Karpas-422 (cell line): ENCODE data around the gene CYTH4. TPM values are rescaled to one million over a fixed set of nuclear protein-coding genes. Genes with fewer than 3 reads are reported as not detected.

ENCODE experiments used
- DNase-seq: peaks from one replicate; pipeline ENCODE4 v3.0.0-alpha.2; 2015
- H2AFZ ChIP-seq: fragments of 200-600 bp; sonication (generic); 2 replicates; pipeline ENCODE4 v1.6.1; 2014; ENCODE audit warnings: antibody characterized with exemption, low read length, mixed read lengths
- H3K27ac ChIP-seq: fragments of 200-600 bp; sonication (generic); 2 replicates; pipeline ENCODE4 v1.5.1; 2014; ENCODE audit warnings: mild to moderate bottlenecking, low read length, moderate library complexity
- H3K27me3 ChIP-seq: fragments of 200-600 bp; sonication (generic); 2 replicates; pipeline ENCODE4 v1.6.1; 2014; ENCODE audit warnings: low read length, mixed read lengths
- H3K36me3 ChIP-seq: fragments of 200-600 bp; sonication (generic); 2 replicates; pipeline ENCODE4 v1.6.1; 2014; ENCODE audit warnings: low read length, mixed read lengths; ENCODE audit not compliant: insufficient read depth
- H3K4me1 ChIP-seq: fragments of 200-600 bp; sonication (generic); 2 replicates; pipeline ENCODE4 v1.6.1; 2014; ENCODE audit warnings: mild to moderate bottlenecking, low read length, mixed read lengths
- H3K4me2 ChIP-seq: fragments of 200-600 bp; sonication (generic); 2 replicates; pipeline ENCODE4 v1.6.1; 2014; ENCODE audit warnings: low read length, low read depth, mild to moderate bottlenecking; ENCODE audit not compliant: poor library complexity, severe bottlenecking
- H3K4me3 ChIP-seq: fragments of 200-600 bp; sonication (generic); 2 replicates; pipeline ENCODE4 v1.5.1; 2014; ENCODE audit warnings: mild to moderate bottlenecking, antibody characterized with exemption, low read length, mixed read lengths
- H3K79me2 ChIP-seq: fragments of 200-600 bp; sonication (generic); 2 replicates; pipeline ENCODE4 v1.6.1; 2014; ENCODE audit warnings: mild to moderate bottlenecking, low read length, mixed read lengths
- H3K9ac ChIP-seq: fragments of 200-600 bp; sonication (generic); 2 replicates; pipeline ENCODE4 v1.6.0; 2014; ENCODE audit warnings: low read length
- H3K9me2 ChIP-seq: fragments of 200-600 bp; sonication (generic), shearing (Covaris generic); replicated peaks from 2 replicates; pipeline ENCODE4 v1.6.0; 2014; ENCODE audit warnings: mild to moderate bottlenecking, low read length, moderate library complexity; ENCODE audit not compliant: insufficient read depth
- H3K9me3 ChIP-seq: fragments of 300-700, 200-600 bp; sonication (generic); 2 replicates; pipeline ENCODE4 v1.6.1; 2014; ENCODE audit warnings: low read length, mixed read lengths
- H4K20me1 ChIP-seq: fragments of 200-600 bp; sonication (generic); 2 replicates; pipeline ENCODE4 v1.6.1; 2014; ENCODE audit warnings: mild to moderate bottlenecking, antibody characterized with exemption, low read length, low read depth; ENCODE audit not compliant: insufficient read depth
- total RNA-seq: library from RNA; depleted of rRNA; stranded (reverse); fragments of >200 nt; shearing (Covaris generic); gene quantifications from 2 replicates; pipeline ENCODE4 v1.2.3, GENCODE V29; 2014; ENCODE audit warnings: low replicate concordance

The CYTH4 gene
- total RNA-seq, 1 experiment from 2014 or later = 12.6 TPM

DNA sequence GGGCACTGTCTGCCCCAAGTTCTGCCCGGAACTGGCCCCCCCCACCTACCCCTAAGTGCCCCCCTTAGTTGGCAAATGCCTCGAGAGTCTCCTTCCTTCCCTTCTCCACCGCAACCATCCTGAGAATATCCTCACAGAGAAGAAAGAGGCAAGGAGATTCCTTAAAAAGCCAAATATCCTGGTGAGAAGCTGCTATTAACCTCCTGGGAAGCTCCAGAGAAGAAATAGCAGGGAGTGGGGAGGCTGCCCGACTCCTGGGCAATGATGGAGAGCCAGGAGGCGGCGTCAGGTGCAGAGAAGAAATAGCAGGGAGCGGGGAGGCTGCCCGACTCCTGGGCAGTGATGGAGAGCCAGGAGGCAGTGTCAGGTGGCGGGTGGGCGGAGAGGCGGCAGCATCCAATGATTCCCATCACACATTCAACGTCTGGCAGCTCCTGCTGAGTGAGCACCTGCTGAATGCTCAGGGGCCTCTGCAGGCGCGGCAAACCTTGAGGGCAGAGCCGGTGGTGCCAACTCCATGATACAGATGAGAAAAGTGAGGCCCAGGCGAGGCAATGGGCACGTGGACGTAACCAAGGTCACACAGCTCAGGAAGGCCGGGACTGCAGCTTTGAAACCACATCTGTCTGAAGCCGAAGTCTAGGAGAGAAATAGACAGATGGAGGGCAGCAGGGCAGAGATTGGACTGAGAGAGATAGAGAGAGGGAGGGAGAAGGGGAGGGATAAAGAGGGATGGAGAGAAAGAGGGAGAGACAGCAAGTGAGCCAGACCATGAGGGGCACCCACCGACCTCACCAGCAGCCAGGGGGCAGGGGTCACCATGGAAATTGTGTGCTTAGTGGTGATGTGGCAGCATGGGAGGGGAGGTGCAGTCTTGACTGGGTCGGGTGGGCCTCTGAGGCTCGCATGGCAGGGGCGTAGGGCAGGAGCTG is 58.3 kb downstream of the CYTH4 start:
- H3K4me1 ChIP-seq = no peaks in the 10 kb centered on the region

GRCh38 chr22:37342065-37342464 is 59.8 kb downstream of the CYTH4 start:
- no peaks in the 10 kb centered on the region for H3K9me3 ChIP-seq
- H3K4me3 ChIP-seq = no peak overlapping the region
- no peaks in the 10 kb centered on the region for H3K27me3 ChIP-seq
- H4K20me1 ChIP-seq = no peaks in the 10 kb centered on the region
- DNase-seq = no peak
- no peaks in the 10 kb centered on the region for H3K36me3 ChIP-seq
- H3K9me2 ChIP-seq = no peaks in the 10 kb centered on the region
- no peaks in the 10 kb centered on the region for H3K4me1 ChIP-seq
- H3K9ac ChIP-seq = no peak overlapping the region
- H3K79me2 ChIP-seq = no peaks in the 10 kb centered on the region
- no peak overlapping the region for H2AFZ ChIP-seq
- H3K27ac ChIP-seq = no peak overlapping the region
- H3K4me2 ChIP-seq = no peak overlapping the region

More for the DNA sequence above, 58.3 kb downstream of the CYTH4 start:
- H3K4me3 ChIP-seq = no peak overlapping the region
- no peaks in the 10 kb centered on the region for H3K9me3 ChIP-seq
- no peaks in the 10 kb centered on the region for H3K79me2 ChIP-seq
- no peaks in the 10 kb centered on the region for H4K20me1 ChIP-seq
- H3K27me3 ChIP-seq = no peaks in the 10 kb centered on the region
- no peak overlapping the region for H2AFZ ChIP-seq
- H3K36me3 ChIP-seq = no peaks in the 10 kb centered on the region
- no peak overlapping the region for H3K9ac ChIP-seq
- H3K4me2 ChIP-seq = no peak overlapping the region
- no peaks in the 10 kb centered on the region for H3K9me2 ChIP-seq
- no peak for DNase-seq
- no peak overlapping the region for H3K27ac ChIP-seq

- Histone ChIP-seq H3K36me3 (no peaks in the 10 kb centered on the region), H2AFZ (no peak overlapping the region), H3K9ac (no peak overlapping the region), H3K4me2 (no peak overlapping the region), H3K9me3 (no peaks in the 10 kb centered on the region), H3K4me3 (no peak overlapping the region), H3K4me1 (no peaks in the 10 kb centered on the region), H3K79me2 (no peaks in the 10 kb centered on the region), H3K9me2 (no peaks in the 10 kb centered on the region), H4K20me1 (no peaks in the 10 kb centered on the region), H3K27ac (no peak overlapping the region), H3K27me3 (no peaks in the 10 kb centered on the region)
- DNase-seq = no peak
These were observed 61.0 kb downstream of the CYTH4 start for GRCh38 chr22:37343348-37343747.

- Histone ChIP-seq H3K79me2 (no peaks in the 10 kb centered on the region), H3K36me3 (no peaks in the 10 kb centered on the region), H3K27me3 (no peaks in the 10 kb centered on the region), H3K27ac (no peak overlapping the region), H3K4me1 (no peaks in the 10 kb centered on the region), H3K9me2 (no peaks in the 10 kb centered on the region), H3K4me3 (no peak overlapping the region), H3K9ac (no peak overlapping the region), H3K9me3 (no peaks in the 10 kb centered on the region), H3K4me2 (no peak overlapping the region), H4K20me1 (no peaks in the 10 kb centered on the region), H2AFZ (no peak overlapping the region)
- DNase-seq = no peak
These were observed 61.8 kb downstream of the CYTH4 start for GRCh38 chr22:37343863-37344734.

DNA sequence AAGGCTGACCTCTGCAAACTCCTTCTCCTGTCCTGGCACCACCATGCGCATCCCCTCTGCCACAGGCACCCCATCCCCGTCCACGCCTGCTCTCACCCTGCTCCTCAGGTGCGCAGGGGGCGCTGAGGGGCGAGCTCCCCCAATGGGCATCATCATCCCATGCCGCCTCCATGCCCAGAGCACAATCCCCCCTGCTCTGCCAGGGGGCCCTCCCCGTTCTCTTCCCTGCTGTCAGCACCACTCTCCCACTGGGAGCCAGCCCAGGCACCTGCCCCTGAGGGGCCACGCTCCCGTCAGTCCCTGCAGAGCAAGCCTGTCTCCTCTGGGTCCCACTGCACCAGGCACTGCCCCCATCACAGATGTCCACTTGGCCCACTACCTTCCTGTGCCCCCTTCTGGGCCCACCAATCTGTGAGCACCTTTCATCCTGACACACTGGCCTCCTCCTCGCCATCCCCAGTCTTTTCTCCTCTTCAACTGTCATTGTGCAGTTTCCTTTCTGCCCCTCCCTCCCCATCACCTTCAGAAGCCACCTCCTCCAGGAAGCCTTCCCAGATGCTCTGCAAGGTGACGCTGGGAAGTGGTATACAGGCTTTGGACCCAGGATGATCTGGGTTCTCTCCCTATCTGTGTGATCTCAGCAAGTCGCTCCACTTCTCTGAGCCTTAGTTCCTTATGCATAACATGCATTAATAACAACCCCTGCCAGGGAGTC is 62.6 kb downstream of the CYTH4 start:
- DNase-seq = no peak
- Histone ChIP-seq H3K9me3 (no peaks in the 10 kb centered on the region), H2AFZ (no peak overlapping the region), H4K20me1 (no peaks in the 10 kb centered on the region), H3K79me2 (no peaks in the 10 kb centered on the region), H3K9ac (no peak overlapping the region), H3K4me3 (no peak overlapping the region), H3K9me2 (no peaks in the 10 kb centered on the region), H3K4me2 (no peak overlapping the region), H3K36me3 (no peaks in the 10 kb centered on the region), H3K27me3 (no peaks in the 10 kb centered on the region), H3K4me1 (no peaks in the 10 kb centered on the region), H3K27ac (no peak overlapping the region)

- no peaks in the 10 kb centered on the region for H3K9me3 ChIP-seq
- no peak overlapping the region for H3K4me3 ChIP-seq
- H4K20me1 ChIP-seq = no peaks in the 10 kb centered on the region
- no peak overlapping the region for H2AFZ ChIP-seq
- H3K27ac ChIP-seq = no peak overlapping the region
- H3K27me3 ChIP-seq = no peaks in the 10 kb centered on the region
- H3K4me2 ChIP-seq = no peak overlapping the region
- no peaks in the 10 kb centered on the region for H3K79me2 ChIP-seq
- H3K36me3 ChIP-seq = no peaks in the 10 kb centered on the region
- no peak overlapping the region for H3K9ac ChIP-seq
- H3K9me2 ChIP-seq = no peaks in the 10 kb centered on the region
- DNase-seq = no peak
- H3K4me1 ChIP-seq = no peaks in the 10 kb centered on the region
These were observed 63.7 kb downstream of the CYTH4 start for GRCh38 chr22:37345863-37346504.

DNA sequence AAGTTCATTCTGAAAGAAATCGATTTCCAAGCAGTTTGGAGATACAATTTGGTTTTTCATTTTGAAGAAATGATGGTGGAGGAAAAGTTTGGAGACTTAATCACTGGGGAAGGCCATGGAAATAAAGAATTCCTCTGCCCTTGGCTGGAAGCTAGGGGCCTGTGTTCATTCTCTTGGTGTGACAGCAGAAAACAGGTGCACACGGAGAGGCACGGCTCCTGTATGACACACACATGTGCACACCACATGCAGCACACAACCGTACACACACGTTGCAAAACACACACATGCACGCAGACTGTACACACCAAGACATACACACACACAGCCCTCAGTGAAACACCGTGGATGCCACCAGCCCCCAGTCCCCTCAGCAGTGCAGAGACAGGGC is 64.2 kb downstream of the CYTH4 start:
- Histone ChIP-seq H3K27me3 (no peaks in the 10 kb centered on the region), H3K9me2 (no peaks in the 10 kb centered on the region), H3K9ac (no peak overlapping the region), H2AFZ (no peak overlapping the region), H3K4me1 (no peaks in the 10 kb centered on the region), H3K36me3 (no peaks in the 10 kb centered on the region), H3K4me2 (no peak overlapping the region), H3K27ac (no peak overlapping the region), H3K9me3 (no peaks in the 10 kb centered on the region), H3K79me2 (no peaks in the 10 kb centered on the region), H4K20me1 (no peaks in the 10 kb centered on the region), H3K4me3 (no peak overlapping the region)
- DNase-seq = no peak
